Mesodermal cell (in vitro differentiated cells): ENCODE measurements around the gene TUT7.

Source experiments
- H3K27ac ChIP-seq: 2 replicates; pipeline ENCODE4 v1.7.0; 2013; ENCODE audit warnings: mild to moderate bottlenecking, low read depth, low read length, moderate library complexity; ENCODE audit not compliant: severe bottlenecking
- H3K36me3 ChIP-seq: 2 replicates; pipeline ENCODE4 v1.7.1; 2013; ENCODE audit warnings: mild to moderate bottlenecking, low read length, moderate library complexity; ENCODE audit not compliant: control insufficient read depth, insufficient read depth
- H3K4me1 ChIP-seq: one replicate; pipeline ENCODE4 v1.7.1; 2013; ENCODE audit warnings: mild to moderate bottlenecking, low read length; ENCODE audit not compliant: insufficient read depth, control insufficient read depth, poor library complexity, severe bottlenecking
- H3K4me3 ChIP-seq: 2 replicates; pipeline ENCODE4 v1.7.0; 2013; ENCODE audit warnings: low read length, control low read depth, mild to moderate bottlenecking; ENCODE audit not compliant: insufficient read depth, poor library complexity, severe bottlenecking; ENCODE audit errors: extremely low read depth
- H3K9me3 ChIP-seq: 2 replicates; pipeline ENCODE4 v1.7.1; 2013; ENCODE audit warnings: mild to moderate bottlenecking, low read length, moderate library complexity; ENCODE audit not compliant: control insufficient read depth
- WGBS, 2 experiments: methylation state at CpG; one replicate each; pipeline ENCODE4 v1.1.5; 2013; ENCODE audit warnings: missing lambda C conversion rate in 2 of 2; ENCODE audit not compliant: insufficient coverage in 2 of 2; 5-methylcytosine and 5-hydroxymethylcytosine counted together

Gene TUT7

GRCh38 chr9:86238861-86239770 is 115.1 kb downstream of the TUT7 start:
- H3K4me1 ChIP-seq, result no peaks in the 10 kb centered on the region
- 94% methylated on average over 2 of the region's 10 CpGs; no CpG with 5 or more reads in 1 of the 2 experiments for WGBS, 2 experiments
- H3K4me3 ChIP-seq, result no peak overlapping the region
- no peaks in the 10 kb centered on the region for H3K36me3 ChIP-seq
- H3K9me3 ChIP-seq, result no peaks in the 10 kb centered on the region
- no peak overlapping the region for H3K27ac ChIP-seq
